Measurements from ENCODE around the gene PDZRN3.

PDZRN3 gene

DNA sequence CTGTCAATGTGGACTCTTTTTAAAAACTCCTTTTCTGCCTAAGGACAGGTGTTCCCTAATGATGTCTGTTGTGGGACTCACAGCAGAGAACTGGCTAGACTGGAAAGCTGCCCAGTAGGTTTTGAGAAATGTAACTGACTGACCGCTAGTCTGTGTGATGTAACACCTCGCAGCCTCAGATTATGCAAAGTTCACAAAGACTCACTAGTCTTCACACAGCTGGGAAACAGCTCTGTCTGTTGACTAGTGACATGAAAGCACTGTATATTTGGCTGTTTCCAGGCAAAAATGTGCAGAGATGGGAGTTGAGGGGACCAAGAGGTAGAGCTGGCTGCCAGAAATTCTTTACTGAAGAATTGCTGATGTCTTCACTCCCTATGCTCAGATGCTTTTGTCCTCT lies 10.3 kb downstream of the PDZRN3 start:
- TF ChIP-seq CTCF (conservative IDR thresholded peaks at IDR 0.05; ENCODE audit: low read length), result peak; percentile 32
- peak; percentile 99 for DNase-seq (ENCODE audit: low read depth)
- H3K4me3 ChIP-seq (ENCODE audit: low read length), result no peak overlapping the region

DNA sequence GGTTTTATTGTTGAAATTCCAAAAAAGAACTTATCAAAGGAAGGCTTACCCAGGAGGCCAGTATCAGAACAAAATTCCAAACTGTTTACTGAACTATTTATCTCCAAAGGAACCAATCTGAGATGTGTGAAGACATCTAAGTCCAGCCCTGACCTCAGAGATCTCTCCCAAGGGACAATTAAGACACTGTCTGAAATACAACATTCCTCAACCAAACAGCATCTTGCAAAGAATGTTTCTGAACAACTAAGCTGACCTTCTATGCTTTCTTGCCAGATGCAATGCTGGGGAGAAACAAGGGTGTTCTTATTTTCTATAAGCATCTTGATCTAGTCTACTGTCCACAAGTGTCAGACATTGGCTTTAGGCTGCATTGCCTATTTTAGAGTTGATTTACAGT lies 13.6 kb downstream of the PDZRN3 start:
- no peak overlapping the region for H3K4me3 ChIP-seq (ENCODE audit: low read length)
- TF ChIP-seq CTCF (conservative IDR thresholded peaks at IDR 0.05; ENCODE audit: low read length), result no peak
- peak; percentile 94 for DNase-seq (ENCODE audit: low read depth)

DNA sequence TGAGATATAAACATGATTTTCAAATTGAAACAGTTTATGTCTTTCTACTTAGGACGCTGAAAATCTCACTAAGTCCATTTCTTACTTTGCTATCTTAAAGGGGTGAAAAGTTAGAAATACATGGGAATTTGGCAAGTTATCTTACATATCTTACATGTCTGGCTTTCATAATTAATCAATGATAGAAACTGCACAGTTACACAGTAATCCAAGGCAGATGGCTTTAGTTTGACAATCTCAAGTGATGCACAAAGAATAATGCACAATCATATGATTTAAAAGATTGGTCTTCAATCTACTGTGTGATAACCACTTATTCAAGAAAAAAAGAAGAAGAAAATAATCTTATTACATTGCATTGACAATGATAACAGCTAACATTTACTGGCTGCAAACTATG lies 14.2 kb downstream of the PDZRN3 start:
- TF ChIP-seq CTCF (conservative IDR thresholded peaks at IDR 0.05; ENCODE audit: low read length), result no peak
- no peak for DNase-seq (ENCODE audit: low read depth)
- no peak overlapping the region for H3K4me3 ChIP-seq (ENCODE audit: low read length)

DNA sequence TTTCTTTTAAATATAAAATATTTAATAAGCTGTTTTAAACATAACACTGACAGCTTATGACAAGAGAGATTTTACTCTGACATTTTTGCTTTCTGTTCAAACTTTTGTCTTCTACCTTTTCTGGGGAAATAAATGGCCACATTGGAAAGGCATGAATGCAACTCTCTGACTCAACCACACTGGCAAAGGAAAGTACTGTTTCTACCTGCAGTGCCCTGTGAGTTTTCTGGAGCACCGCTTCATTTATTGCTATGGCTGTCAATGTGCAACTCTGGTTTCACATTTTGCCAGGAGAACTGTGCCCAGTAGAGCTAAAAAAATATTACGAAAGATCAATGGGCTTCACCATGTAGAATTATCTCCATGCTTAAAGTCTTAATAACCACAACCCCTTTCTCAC lies 15.1 kb downstream of the PDZRN3 start:
- no peak for TF ChIP-seq CTCF (conservative IDR thresholded peaks at IDR 0.05; ENCODE audit: low read length)
- DNase-seq (ENCODE audit: low read depth), result no peak
- no peak overlapping the region for H3K4me3 ChIP-seq (ENCODE audit: low read length)

- no peak for DNase-seq (ENCODE audit: low read depth)
- no peak for TF ChIP-seq CTCF (conservative IDR thresholded peaks at IDR 0.05; ENCODE audit: low read length)
- no peak overlapping the region for H3K4me3 ChIP-seq (ENCODE audit: low read length)
Measured at GRCh38 chr3:73609315-73609641, 15.5 kb downstream of the PDZRN3 start.

DNA sequence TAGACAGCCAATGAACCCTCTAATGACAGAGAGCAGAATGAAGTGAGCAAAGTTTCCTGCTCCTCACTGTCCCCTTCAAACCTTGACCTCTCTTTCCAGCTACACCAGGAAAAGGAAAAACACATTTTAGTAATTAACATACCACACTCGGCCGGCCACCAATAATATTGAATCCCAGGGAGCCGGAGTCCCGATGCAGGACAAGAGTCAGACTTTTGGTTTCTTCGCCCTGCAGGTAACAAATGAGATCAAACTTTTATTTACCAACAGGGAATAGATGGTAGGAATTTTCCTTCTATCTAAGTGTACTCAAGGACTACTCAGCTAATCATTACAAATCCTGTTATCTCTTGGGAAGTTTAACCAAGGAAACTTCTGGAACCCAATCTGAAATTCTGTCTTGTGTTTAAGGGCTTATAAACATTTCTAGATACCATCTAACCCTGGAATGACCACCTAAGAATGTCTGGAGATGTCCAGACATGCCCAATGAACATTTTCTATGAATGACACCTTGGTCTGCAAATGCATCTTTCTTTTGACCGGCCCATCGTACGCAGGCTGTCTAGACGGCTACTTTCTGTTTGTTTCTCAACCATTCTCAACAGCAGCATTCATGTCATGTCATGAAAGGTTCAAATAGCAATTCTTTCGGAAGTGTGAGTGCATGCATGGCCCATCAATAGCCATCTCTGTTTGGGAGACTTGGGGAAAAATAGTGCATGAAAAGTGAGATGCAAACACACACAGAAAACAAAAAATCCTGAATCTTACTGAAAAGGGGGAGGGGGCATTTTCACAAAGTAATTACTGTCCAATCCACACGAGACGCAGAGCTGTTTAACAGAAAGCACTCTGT lies 16.1 kb downstream of the PDZRN3 start:
- no peak for TF ChIP-seq CTCF (conservative IDR thresholded peaks at IDR 0.05; ENCODE audit: low read length)
- DNase-seq (ENCODE audit: low read depth), result no peak

GRCh38 chr3:73605861-73606260 lies 18.9 kb downstream of the PDZRN3 start:
- TF ChIP-seq CTCF (conservative IDR thresholded peaks at IDR 0.05; ENCODE audit: low read length), result no peak
- DNase-seq (ENCODE audit: low read depth), result no peak
- H3K4me3 ChIP-seq (ENCODE audit: low read length), result no peak overlapping the region

More for the DNA sequence above, 16.1 kb downstream of the PDZRN3 start:
- H3K4me3 ChIP-seq (ENCODE audit: low read length), result no peak overlapping the region

Data from AG10803 (cell line).